ENCODE data around the gene MDM4.

The MDM4 gene

DNA sequence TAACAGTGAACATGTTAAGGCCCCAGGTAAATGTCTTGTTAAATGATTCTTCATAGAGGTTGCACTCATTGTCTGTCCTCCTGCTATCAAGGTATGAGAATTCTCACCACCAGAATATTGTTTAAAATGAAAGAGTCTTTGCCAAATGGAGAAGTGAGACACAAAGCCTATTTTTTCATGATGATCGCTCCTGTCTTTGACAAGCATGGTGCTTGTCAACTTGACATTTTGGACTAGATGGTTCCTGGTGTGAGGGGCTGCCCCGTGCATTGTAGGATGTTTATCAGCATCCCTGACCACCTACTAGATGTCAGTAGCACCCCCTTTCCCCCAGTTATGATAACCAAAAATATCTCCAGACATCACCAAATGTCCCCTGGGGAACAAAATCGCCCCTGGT lies 65.6 kb downstream of the MDM4 start:
- no peak for DNase-seq

DNA sequence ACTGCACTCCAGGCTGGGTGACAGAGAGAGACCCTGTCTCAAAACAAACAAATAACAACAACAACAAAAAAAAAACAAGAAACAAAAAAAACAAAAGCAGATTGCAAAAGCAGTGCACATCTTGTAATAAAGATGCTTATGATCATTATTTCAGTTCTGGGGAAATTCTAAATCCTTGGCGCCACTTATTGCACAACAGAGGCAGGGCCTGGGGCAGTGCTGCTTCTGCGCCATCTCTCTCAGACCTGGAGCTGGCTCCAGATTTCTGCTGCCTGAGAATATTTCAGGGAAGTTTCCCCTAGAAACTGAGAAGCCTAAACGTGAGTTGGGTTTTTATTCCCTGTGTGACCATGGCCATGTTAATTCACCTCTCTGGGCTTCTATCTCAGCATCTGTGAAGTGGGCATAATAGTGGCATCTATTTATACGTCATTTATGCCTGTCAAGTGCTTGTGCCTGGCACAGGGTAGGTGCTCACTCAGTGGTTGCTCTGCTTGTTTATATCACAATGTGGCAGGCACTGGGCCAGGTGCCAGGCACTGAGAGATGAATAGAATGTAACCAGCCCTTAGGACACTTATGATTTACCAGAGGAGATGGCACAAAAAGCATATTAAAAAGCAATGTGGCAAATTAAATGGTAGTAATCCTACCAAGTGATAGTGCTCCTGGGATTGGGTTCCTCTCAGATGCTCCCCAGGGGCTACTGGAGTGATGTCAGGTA lies 67.9 kb downstream of the MDM4 start:
- no peak for DNase-seq

DNA sequence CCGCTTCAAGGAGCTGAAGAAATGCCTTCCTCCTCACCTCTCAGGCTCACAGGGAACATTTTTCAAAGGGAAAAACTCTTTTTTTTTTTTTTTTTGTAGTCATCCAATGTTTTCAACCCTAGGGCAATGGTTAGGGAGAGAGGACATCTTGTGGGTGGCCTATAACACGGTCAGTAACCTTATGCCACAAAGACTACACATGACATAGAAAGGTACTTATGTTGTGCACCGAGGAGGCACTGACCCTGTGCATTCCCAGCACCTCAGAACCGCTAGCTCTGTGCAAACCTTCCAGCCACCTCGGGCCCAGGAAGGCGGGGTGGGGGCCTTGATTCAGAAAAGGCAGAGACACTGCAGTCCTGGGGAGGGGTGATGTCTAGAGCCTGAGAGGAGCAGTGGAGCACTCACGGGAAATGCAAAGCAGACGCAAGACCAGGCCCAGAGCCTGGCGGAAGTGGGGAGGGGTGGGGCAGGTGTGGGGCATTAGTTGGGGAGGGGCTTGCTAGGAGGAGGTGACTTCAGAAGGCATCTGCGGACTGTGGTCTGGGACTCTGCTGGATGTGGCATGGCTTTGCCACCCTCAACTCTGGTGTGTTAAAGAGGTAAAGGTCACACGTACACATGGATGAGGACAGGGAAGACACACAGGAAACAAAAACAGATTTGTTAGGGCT lies 68.6 kb downstream of the MDM4 start:
- DNase-seq: no peak

DNA sequence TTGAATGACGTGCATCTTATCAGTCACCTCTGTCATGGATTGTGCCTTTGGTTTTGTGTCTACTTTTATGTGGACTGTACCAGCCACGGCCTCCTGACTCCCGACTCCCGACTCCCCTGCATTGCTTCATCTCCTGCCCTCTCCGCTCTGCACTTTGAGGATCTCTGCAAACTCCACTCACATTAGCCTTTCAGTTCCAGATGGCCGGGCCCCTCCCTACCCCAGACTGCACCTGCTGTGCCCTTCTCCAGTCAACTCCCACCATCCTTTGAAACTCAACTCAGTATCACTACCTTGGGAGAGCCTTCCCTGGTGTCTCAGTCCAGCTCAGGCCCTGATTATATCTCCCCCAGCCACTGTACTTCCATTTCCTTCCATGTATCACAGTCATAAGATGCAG lies 71.4 kb downstream of the MDM4 start:
- no peak for DNase-seq

DNA sequence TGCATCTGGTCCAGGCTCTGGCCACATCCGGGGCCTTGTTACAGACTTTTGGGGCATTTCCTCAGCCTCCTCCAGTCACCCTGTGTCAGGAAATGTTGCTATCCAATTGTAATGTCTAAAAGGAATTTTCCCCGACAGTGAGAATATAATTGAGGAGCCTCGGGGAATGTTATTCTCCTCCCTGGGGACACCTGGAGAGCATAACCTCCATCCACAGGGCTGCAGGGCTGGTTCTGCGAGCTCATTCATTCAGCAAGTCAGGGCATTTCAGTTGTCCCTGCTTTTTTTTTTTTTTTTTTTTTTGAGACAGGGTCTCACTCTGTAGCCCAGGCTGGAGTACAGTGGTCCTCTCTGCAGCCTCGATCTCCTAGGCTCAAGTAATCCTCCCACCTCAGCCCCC lies 72.6 kb downstream of the MDM4 start:
- DNase-seq: no peak

DNA sequence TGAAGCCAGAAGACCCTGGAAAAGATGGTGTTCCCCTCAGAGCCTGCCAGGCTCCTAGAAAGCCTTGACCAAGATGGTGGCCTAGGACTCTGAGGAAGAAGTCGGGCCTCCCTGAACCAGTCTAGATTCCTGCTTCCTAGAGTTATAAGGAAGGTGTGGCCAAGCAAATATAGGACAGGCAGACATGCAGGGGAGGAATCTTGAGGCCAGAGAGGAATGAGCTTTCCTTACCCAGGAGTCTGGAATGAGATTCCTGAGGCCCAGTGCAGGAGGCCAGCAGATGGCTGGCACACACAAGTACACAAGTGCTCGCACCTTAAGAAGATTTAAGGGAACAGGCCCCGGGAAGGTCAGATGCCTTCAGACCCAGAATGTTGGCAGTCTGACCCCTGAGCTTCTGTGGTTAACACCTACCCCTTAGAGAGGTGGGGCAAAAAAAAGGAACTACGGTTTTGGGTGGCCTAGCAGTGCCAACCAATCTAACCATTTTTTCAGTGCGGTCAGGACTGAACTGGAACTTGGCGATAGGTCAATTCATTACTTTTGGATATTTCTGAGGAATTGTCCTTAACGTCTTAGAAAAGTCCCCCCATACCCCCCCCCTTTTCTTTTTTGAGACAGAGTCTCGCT lies 73.3 kb downstream of the MDM4 start:
- no peak for DNase-seq

DNA sequence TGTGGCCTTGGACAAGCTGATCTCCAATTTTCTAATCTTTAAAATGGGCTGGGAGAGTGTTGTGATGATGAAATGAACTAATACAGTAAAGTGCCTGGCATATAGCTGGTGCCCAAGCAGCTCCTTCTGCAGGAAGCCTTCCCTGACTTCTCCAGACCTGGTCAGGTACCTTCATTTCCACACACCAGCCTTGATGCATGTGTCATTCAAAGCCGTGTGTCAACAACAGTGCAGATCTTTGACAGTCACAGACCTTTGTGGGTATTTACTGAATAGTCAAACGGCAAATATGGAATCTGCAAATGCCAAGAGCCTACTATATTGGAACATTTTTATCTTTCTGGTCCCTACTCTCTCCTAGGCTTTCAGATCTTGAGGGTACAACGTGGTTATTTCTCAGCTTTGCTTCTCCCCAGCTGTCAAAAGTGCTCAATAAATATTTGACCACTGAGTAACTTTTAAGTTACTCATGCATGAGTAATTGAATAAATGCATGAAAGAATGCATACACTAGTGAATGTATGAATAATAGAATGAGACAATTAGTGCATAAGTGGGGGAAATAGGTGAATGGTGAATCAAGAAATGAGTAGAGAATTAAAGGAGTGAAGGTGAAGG lies 75.4 kb downstream of the MDM4 start:
- no peak for DNase-seq

DNA sequence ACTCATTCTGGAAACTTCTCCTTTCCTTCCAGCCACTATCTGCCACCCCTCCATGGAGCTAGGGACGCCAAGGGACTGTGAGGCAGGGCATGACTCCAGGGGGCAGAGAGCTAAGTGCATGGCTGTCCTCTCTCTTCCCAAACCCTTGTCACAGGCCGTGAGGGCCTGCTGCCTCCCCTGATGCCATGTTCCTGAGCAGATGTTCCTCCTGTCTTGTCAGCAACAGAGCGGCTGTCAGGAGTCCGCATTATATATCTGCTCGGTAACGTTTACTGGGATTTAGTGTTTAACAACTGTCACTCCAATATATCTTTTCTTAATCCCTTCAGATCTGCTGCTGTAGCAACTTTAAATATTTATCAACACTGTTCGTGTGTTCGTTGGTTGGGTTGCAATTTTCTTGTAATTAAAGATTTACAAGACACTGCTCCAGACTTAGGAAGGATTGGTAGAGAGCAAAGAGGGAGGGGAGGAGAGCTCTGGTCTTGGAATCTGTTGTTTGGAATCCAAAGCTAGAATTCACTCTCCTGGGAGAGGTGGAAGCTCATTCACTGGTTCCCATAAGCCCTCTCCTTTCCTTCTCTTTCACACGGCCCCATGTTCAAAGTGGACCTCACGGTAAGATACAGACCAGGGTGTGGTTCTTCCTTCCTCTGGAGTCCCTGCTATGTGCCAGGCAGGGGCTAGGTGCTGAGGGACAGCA lies 76.2 kb downstream of the MDM4 start:
- DNase-seq: no peak

DNA sequence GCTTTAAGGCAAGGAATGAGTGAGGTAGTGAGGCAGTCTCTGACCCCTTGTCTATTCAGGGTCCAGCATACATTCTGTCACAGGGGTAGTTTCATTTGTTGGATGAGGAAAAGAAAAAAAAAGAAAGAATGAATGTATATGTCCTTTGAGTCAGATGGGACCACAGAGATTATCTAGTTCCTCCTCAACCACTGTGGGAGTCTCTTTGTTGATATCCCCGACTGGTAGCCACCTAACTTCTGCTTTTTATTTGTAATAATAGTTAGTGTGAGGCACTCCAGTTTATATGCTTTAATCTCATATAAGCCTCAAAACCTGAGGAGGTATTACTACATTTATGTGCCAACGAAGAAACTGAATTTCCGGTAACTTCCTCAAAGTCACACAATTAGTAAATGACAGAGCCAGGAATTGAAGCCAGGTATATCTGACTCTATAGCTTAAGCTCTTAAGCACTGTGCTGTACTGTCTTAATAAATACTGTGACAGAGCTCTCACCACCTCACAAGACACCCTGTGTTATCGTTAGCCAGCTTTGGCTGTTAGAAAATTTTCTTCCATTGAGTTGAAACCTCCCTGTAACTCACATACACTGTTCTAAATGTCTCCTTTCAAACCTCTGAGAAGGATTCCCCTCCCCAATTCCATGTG lies 82.2 kb downstream of the MDM4 start:
- DNase-seq: no peak

DNA sequence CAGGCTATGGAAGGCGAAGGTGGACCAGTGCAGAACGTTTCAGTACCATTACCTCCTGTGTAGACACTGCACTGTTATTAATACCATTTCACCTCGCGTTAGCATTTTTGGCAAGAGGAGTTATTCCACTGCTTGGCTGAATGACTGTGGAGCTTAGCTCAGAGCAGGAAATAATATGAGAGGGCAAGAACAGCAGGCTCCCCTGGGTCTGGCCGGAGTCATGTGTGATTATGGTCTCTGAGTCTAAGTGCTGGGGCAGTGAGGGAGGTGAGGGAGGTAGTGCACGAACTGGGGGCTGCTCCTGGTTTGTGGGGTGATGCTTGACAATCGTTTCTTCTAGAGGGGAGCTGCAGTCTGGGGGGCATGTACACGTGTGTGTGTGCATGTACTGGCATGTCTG lies 82.9 kb downstream of the MDM4 start:
- no peak for DNase-seq

DNA sequence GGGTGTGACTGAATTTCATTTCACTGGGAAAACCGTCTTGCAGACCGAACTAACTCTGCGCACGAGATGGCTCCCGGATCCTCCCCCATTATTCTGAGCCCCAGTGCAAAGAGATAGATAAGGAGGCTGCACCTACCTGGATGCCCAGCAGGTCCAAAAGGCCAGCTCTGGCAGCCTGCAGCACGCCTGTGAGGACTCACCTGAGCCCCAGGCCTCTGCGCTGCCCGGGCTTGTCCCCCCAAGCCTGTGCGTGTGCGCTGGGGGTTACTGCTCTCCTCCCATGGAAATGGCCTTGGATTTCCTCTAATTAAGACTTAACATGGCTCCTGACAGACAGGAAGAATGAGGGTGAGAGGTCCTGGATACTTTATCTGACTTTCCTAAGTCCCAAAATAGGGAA lies 83.4 kb downstream of the MDM4 start:
- DNase-seq: no peak

DNA sequence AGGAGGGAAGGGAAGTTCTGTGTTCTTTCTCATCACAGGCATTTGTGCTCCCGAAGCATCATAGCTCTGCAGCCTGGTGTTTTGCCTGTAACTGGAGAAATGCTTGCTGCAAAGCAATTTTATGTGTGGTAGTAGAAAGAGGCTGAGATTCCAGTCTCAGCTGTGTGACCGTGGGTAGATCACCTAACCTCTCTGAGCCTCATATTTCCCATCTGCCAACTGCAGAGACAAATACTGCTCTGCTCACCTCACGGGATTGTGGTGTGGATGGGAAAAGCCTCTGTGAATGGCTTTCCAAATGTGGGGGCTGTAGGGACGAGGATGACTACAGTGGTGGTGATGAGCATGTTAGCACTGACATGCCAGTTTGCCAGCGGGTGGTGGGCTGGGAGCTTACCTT lies 84.0 kb downstream of the MDM4 start:
- DNase-seq: no peak

DNA sequence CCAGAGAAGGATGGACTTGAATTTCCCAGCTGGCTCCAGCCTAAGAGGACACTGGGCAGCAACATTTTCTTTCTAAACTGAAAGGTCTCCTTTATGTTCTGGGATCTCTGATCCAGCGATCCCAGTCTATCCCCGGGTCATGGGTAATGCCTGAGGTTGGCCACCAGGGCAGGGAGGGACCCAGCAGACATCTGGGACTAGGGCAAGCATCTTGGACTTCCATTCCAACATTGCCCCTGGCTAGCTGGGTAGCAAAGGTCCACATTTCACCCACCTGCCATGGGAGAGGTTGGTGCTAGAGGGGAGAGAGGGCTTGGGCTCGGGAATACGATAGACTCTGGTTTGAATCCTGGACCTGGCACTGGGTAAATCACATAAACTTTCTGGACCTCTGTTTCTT lies 84.8 kb downstream of the MDM4 start:
- DNase-seq: no peak

DNA sequence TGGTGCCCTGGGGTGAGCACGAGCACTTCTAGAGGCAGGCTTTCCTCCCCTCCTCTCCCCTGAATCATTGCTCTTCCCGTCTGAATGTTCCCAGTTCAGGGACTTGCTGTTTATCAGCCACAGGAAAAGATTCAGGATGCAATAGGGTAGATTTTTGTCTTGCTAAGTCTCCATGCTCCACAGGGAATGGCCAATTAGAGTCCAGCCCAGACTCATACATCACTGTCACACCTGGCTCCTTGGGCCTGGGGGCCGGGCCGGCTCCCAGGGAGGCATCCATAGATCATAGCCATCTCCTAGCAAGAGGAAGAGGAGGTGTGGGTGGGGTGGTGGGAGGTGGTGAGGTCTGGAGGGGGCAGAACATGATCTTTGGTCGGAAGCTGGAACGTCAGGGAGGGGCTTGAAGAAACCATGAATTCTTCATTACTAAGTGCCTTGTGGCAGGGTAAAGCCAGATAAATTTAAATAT lies 85.9 kb downstream of the MDM4 start:
- DNase-seq: no peak

DNA sequence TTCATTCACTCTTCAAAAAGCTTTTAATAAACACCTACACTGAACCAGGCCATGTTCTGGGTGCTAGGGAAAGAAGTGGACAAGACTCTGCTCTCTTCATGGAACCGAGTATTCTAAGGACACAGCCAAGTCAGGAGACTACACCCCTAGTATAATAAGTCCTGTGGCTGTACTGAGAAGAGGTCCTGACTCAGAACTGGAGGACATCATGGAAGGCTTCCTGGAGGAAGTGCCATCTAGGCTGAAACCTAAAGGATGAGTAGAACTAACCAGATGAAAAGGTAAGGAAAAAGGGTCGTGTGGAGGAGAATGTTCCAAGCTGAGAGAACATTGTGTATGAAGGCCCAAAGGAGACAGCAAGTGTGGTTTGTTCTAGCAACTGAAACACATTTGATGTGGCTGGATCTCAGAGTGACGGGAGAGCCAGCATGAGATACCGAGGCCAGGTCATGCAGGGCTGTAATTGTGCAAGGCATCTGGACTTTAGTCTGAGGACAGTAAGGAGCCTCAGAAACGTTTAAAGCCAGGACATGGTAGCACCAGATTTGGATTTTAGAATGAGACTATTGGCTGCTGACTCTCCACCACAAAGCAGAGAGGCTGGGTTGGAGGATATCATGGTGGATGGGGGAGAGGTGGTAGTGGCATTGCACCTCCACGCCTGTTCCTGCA lies 86.8 kb downstream of the MDM4 start:
- DNase-seq: no peak

DNA sequence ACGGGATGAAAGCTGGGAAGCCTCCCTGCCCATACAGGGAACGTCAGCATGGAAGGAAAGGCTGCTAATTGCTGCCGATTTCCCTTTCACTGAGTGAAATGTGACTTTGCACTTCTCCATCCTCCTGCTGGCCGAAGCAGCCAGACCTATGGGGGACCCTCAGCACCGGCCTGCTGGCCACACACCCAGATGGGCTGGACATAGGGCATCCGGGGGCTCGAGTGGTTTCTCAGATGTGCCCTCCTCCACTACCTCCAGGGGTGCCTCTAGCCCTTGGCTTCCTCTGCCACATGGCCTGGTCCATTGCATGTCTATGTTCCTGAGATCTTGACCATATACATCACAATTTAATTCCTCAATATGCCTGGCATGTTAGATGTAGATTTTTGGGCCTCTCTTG lies 89.6 kb downstream of the MDM4 start:
- DNase-seq: no peak

Measured in activated gamma-delta T cell (primary cell).